ENCODE data around the gene MEIS3.
A peak's percentile ranks its signal among the peaks of the same experiment; 100 is the strongest.
"Not testable (repeated sequence)": the region's sequence is repeated elsewhere in the genome, so short reads cannot be mapped to it uniquely, and the experiment has no call there.

The MEIS3 gene

DNA sequence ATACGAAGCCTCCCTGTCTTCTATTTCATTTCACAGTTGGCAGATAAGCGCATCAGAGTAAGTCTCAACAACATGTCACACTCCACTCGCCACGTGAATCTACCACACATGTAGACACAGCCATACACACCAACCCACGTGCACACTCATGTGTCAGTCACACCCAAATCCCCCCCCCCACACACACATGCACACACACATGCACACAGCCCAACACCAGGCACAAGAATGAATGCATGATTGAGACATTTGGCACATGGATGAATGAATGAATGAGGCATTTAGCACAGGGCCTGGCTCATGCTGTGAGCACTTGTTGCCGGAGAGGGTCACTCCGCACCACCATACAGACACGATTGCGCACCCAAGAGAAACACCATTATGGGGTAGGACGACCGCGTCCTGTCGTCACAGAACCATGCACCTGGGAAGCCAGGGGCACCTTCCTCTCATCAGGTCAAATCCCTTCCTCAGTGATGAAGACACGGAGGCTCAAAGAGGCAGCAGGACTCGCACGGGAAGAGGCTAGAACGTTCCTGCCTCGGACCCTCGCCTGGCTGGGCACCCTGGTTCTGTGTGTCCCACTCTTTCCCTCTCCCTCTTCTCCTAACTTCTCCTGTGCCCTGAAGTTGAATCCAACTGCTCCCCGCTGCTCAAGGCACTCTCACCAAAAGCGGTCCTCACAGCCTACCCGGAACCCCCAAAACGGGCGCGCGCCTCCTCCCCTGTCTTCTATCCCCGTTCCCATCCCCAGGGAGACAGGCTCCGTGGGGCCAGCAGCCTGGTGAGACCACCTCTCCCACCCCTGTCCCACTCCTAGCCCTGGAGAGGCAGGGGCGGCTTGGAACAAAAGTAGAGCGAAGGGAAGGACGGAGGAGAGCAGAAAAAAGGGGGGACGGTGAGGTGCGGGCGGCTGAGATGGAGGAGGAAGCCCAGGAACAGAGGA, 1.3 kb downstream of the MEIS3 start:
- Histone ChIP-seq H3K9me3 (ENCODE audit: low read length) (no peaks in the 10 kb centered on the region), H3K4me1 (ENCODE audit: insufficient read depth, low read length) (peaks cover 47% of the 10 kb centered on the region), H3K27me3 (ENCODE audit: insufficient read depth, low read length) (no peaks in the 10 kb centered on the region), H3K36me3 (ENCODE audit: insufficient read depth, low read length) (peaks cover 20% of the 10 kb centered on the region), H2AFZ (ENCODE audit: low read depth, low read length) (no peak overlapping the region), H3K4me3 (ENCODE audit: low read length) (peak overlapping the region; percentile 64)

DNA sequence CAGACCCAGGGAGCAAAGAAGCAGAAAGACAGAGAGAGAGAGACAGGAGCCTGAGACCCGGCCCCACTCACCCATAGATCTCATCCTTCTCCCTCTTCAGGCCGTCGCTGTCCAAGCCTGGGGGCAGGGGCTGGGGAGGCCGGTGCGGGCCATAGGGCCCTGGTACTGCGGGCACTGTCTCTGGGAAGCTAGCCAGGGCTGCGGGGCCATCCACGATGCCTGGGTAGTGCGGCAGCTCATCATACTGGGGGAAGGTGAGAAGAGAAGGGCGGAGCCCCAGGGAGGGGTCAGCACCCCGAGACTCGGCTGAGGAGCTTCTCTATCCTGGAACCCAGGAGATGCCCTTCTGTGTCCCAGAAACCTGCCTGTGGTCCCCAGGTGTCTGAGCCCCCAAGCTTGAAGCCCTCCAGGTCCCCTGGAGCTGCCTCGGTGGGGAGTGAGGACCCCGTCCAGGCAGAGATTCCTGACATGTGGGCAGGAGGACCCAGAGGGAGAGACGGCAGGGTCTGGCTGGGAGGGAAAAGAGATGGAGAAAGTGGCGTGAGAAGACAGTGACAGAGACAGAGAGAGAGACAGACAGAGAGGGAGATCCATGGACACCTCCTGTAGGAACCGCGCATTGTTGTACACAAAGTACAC, 2.1 kb downstream of the MEIS3 start:
- H3K4me3 ChIP-seq (ENCODE audit: low read length), result peak overlapping the region; percentile 64
- H3K4me1 ChIP-seq (ENCODE audit: insufficient read depth, low read length), result peaks cover 39% of the 10 kb centered on the region
- no peak overlapping the region for H2AFZ ChIP-seq (ENCODE audit: low read depth, low read length)
- no peaks in the 10 kb centered on the region for H3K27me3 ChIP-seq (ENCODE audit: insufficient read depth, low read length)
- no peaks in the 10 kb centered on the region for H3K9me3 ChIP-seq (ENCODE audit: low read length)
- H3K36me3 ChIP-seq (ENCODE audit: insufficient read depth, low read length), result peaks cover 20% of the 10 kb centered on the region

DNA sequence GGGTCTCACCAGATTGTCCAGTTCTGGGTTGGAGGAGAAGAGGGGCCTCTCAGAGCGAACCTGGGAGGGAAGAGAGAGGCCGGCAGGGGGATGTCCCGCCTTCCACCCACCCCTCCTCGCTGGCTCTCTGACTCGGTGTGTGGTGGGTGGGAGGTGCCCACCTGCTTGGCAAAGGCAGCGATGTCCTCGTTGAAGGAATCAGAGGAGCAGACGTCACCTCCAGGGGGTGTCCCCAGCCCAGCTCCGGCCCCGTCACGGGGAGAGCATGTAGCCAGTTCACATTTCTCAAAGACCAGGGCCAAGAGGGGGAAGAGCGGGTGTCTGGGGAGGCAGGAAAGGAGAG, 2.7 kb downstream of the MEIS3 start:
- H2AFZ ChIP-seq (ENCODE audit: low read depth, low read length), result no peak overlapping the region
- no peaks in the 10 kb centered on the region for H3K9me3 ChIP-seq (ENCODE audit: low read length)
- no peaks in the 10 kb centered on the region for H3K27me3 ChIP-seq (ENCODE audit: insufficient read depth, low read length)
- peaks cover 34% of the 10 kb centered on the region for H3K4me1 ChIP-seq (ENCODE audit: insufficient read depth, low read length)
- H3K4me3 ChIP-seq (ENCODE audit: low read length), result no peak overlapping the region
- peaks cover 20% of the 10 kb centered on the region for H3K36me3 ChIP-seq (ENCODE audit: insufficient read depth, low read length)

DNA sequence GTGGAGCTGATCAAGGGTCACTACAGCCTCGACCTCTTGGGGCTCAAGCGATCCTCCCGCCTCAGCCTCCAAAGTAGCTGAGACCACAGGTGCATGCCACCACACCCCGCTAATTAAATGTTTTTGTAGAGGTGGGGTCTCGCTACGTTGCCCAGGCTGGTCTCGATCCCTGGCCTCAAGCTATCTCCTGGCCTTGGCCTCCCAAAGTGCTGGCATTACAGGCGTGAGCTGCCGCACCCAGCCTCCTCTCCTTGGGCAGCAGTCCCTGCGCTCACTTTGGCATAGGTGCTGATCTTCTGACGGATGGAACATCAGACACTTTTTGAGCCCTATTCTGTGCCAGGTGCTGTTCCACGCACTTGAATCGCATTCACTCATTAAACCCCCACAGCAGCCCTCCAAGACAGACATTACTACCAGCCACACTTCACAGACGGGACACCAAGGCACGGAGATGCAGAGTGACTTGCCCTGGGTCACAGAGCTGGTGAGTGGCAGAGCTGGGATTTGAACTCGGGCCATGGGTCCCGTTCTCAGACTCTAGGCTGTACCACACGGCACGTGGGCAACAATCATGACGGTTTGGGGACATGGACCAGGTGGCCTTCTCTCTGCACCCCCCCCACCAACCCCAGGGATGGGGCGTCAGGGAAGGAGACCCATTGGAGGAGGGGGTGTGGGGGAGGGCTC, 3.2 kb downstream of the MEIS3 start:
- Histone ChIP-seq H3K27me3 (ENCODE audit: insufficient read depth, low read length) (no peaks in the 10 kb centered on the region), H3K36me3 (ENCODE audit: insufficient read depth, low read length) (peaks cover 20% of the 10 kb centered on the region), H2AFZ (ENCODE audit: low read depth, low read length) (no peak overlapping the region), H3K4me3 (ENCODE audit: low read length) (no peak overlapping the region), H3K9me3 (ENCODE audit: low read length) (no peaks in the 10 kb centered on the region), H3K4me1 (ENCODE audit: insufficient read depth, low read length) (peaks cover 29% of the 10 kb centered on the region)

DNA sequence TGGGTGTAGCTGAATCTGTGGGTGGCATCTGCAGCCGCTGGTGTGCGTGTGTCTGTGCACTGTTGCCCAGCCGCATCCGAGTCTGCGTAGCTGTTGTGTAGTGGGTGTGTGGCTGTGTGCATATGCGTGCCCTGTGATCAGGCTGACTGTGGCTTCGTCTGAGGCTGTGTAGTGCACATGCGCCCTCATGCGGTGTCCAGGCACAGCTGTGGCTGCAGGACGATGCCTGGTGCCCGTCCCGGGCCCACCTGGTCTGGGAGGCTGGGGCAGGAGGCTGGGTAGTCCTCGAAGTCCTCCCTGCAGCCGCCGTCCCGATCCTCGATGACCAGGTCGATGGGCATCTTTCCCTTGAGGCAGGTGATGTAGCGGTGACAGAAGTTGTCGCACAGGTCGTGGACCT, 4.9 kb downstream of the MEIS3 start:
- Histone ChIP-seq H3K4me3 (ENCODE audit: low read length) (no peak overlapping the region), H2AFZ (ENCODE audit: low read depth, low read length) (no peak overlapping the region), H3K9me3 (ENCODE audit: low read length) (no peaks in the 10 kb centered on the region), H3K36me3 (ENCODE audit: insufficient read depth, low read length) (peaks cover 20% of the 10 kb centered on the region), H3K4me1 (ENCODE audit: insufficient read depth, low read length) (peaks cover 13% of the 10 kb centered on the region), H3K27me3 (ENCODE audit: insufficient read depth, low read length) (no peaks in the 10 kb centered on the region)

DNA sequence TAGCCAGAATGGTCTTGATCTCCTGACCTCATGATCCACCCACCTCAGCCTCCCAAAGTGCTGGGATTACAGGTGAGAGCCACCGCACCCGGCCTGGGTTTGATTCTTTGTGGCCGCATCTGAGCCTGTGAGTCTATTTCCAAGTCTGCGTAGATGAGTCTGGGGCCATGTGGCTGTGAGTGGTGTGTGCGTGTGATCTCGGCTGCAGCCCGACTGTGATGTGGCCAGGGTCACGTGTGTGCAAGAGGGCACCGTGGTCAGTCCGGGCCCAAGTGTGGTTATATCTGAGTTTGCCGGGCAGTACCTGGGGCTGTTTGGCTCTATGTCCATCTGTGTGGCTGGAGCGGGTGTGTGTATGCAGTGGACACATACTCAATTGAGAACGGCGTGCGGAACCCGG, 5.4 kb downstream of the MEIS3 start:
- Histone ChIP-seq H2AFZ (ENCODE audit: low read depth, low read length) (no peak overlapping the region), H3K27me3 (ENCODE audit: insufficient read depth, low read length) (no peaks in the 10 kb centered on the region), H3K36me3 (ENCODE audit: insufficient read depth, low read length) (peaks cover 24% of the 10 kb centered on the region), H3K4me1 (ENCODE audit: insufficient read depth, low read length) (peaks cover 11% of the 10 kb centered on the region), H3K9me3 (ENCODE audit: low read length) (no peaks in the 10 kb centered on the region), H3K4me3 (ENCODE audit: low read length) (no peak overlapping the region)

DNA sequence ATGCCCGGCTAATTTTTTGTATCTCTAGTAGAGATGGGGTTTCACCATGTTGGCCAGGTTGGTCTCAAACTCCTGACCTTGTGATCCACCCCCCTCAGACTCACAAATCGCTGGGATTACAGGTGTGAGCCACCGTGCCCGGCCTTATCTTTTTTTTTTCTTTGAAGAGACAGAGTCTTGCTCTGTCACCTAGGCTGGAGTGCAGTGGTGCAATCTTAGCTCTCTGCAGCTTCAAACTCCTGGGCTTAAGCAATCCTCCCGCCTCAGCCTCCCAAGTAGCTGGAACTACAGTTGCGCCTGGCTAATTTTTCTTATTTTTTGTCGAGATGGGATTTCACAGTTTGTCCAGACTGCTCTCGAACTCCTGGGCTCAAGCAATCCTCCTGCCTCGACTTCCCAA, 7.6 kb downstream of the MEIS3 start:
- not testable (repeated sequence) for H3K9me3 ChIP-seq (ENCODE audit: low read length); H3K4me3 ChIP-seq (ENCODE audit: low read length); H3K27me3 ChIP-seq (ENCODE audit: insufficient read depth, low read length); H3K4me1 ChIP-seq (ENCODE audit: insufficient read depth, low read length); H2AFZ ChIP-seq (ENCODE audit: low read depth, low read length)
- H3K36me3 ChIP-seq (ENCODE audit: insufficient read depth, low read length), result peaks cover 32% of the 10 kb centered on the region

DNA sequence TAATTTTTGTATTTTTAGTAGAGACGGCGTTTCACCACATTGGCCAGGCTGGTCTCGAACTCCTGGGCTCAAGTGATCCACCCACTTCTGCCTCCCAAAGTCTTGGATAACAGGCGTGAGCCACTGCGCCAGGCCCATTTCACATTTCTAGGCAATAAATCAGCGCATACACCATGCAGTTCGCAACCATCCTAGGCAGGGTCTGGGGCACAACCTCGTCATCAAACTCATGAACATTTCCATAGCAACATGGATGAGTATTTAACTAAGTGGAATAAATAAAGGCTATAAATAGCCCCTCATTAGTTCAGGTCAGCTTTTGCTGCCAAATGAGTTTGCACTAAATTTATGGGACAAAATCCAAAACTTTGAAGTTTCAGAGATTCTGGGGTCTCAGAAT, 8.2 kb downstream of the MEIS3 start:
- Histone ChIP-seq H3K4me1 (ENCODE audit: insufficient read depth, low read length) (no peaks in the 10 kb centered on the region), H3K36me3 (ENCODE audit: insufficient read depth, low read length) (peaks cover 28% of the 10 kb centered on the region), H3K9me3 (ENCODE audit: low read length) (no peaks in the 10 kb centered on the region), H2AFZ (ENCODE audit: low read depth, low read length) (no peak overlapping the region), H3K4me3 (ENCODE audit: low read length) (no peak overlapping the region), H3K27me3 (ENCODE audit: insufficient read depth, low read length) (no peaks in the 10 kb centered on the region)

DNA sequence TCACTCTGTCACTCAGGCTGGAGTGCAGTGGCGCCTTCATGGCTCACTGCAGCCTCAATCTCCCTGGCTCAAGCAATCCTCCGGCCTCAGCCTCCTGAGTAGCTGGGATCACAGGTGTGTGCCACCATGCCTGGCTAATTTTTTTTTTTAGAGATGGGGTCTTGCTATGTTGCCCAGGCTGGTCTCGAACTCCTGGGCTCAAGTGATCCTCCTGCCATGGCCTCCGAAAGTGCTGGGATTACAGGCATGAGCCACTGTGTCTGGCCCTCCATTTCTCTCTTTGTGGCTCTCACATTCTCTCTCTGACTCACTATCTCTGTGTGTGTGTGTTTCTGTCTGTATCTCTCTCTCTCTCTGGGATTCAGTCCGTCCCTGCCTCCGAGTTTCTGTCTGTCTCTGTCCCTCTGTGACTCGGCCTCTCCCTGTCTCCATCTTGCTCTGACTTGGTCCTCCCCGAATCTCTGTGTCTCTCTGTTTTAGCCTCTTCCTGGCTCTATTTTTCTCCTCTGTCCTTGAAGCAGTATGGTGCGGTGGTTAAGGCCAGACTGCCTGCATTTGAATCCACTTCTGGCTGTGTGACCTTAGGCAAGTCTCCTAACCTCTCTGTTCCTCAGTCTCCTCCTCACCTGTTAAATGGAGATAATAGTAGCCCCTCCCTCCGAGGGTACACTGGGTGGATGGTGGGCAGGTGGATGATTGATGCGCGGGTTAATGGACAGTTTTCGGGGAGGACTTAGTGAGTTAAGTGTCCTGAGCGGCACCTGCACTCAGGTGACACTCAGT, 11.0 kb downstream of the MEIS3 start:
- H3K36me3 ChIP-seq (ENCODE audit: insufficient read depth, low read length), result peaks cover 32% of the 10 kb centered on the region
- H3K4me3 ChIP-seq (ENCODE audit: low read length), result no peak overlapping the region
- no peaks in the 10 kb centered on the region for H3K27me3 ChIP-seq (ENCODE audit: insufficient read depth, low read length)
- no peak overlapping the region for H2AFZ ChIP-seq (ENCODE audit: low read depth, low read length)
- H3K4me1 ChIP-seq (ENCODE audit: insufficient read depth, low read length), result no peaks in the 10 kb centered on the region
- H3K9me3 ChIP-seq (ENCODE audit: low read length), result no peaks in the 10 kb centered on the region

DNA sequence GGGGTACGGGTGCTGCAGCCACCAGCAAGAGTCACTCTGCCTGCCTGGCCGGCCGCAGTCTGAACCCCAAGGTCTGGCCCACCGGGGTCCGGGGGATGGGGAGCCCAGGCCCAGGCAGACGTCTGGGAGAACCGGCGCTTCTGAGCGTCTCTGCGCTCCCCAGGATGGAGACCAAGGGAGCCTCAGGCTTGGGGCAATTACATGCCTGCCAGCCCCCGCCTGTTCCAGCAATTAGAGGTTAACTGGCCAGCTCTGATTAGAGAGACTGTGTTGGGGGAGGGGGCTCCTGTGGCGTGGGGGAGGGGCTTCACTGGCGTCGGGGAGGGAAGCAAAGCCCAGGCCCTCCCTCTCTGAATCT, 11.9 kb downstream of the MEIS3 start:
- peaks cover 29% of the 10 kb centered on the region for H3K36me3 ChIP-seq (ENCODE audit: insufficient read depth, low read length)
- no peaks in the 10 kb centered on the region for H3K27me3 ChIP-seq (ENCODE audit: insufficient read depth, low read length)
- H3K9me3 ChIP-seq (ENCODE audit: low read length), result no peaks in the 10 kb centered on the region
- no peaks in the 10 kb centered on the region for H3K4me1 ChIP-seq (ENCODE audit: insufficient read depth, low read length)
- no peak overlapping the region for H3K4me3 ChIP-seq (ENCODE audit: low read length)
- no peak overlapping the region for H2AFZ ChIP-seq (ENCODE audit: low read depth, low read length)

DNA sequence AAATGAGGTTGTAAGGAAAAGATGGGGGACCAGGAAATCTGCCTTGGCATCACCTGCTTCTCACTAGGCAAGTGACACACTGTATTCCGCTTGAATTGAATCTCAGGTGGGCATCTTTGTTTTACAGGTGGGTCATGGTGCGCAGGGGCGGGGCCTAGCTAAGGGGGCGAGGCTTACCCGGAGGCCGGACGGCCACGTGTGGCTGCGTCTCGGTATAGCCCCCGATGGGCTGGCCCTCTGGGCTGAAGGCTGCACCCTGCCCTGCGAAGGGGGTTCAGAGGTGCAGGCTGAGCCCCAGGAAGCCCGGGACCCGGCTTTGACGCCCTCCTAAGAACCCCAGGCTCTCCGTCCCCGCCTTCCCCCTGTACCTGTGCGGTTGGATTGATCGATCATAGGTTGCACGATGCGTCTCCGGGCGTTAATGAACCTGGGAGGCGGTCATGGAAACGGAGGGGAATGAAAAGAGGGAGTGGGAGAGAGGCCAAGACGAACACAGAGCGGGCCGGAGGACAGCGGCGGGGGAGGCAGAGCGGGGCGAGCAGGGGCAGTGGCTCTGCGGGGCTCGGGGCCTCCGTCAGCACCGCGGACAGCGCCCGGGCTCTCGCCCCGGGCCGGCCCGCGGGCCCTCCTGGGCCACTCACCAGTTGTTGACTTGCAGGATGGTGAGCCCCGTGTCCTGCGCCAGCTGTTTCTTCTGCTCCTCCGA, 12.5 kb downstream of the MEIS3 start:
- Histone ChIP-seq H3K4me3 (ENCODE audit: low read length) (no peak overlapping the region), H3K27me3 (ENCODE audit: insufficient read depth, low read length) (no peaks in the 10 kb centered on the region), H3K36me3 (ENCODE audit: insufficient read depth, low read length) (peaks cover 29% of the 10 kb centered on the region), H3K9me3 (ENCODE audit: low read length) (no peaks in the 10 kb centered on the region), H2AFZ (ENCODE audit: low read depth, low read length) (no peak overlapping the region), H3K4me1 (ENCODE audit: insufficient read depth, low read length) (no peaks in the 10 kb centered on the region)

DNA sequence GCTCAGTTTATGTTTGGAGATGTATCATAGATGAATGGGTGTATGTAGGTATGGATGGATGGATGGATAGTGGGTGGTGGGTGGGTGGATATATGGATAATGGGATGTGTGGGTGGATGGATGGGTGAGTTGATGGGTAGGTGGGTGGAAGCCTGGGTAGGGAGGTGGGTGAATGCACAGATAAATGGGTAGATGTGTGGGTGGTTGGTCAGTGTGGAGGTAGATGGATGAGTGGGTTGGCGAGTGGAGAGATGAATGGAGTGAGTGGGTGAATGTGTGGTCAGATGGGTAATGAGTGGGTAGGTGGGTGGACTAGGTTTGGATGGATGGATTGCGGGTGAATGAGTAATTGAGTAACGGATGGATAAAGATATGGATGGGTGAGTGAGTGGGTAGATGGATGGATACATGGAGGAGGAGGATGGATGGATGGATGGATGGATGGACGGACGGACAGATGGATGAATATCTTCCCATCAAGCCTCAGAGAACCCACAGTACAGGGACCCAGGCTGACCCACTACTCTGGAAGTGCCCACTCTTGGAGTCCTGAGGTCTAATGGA, 13.4 kb downstream of the MEIS3 start:
- H2AFZ ChIP-seq (ENCODE audit: low read depth, low read length), result no peak overlapping the region
- H3K36me3 ChIP-seq (ENCODE audit: insufficient read depth, low read length), result peaks cover 29% of the 10 kb centered on the region
- H3K4me3 ChIP-seq (ENCODE audit: low read length), result no peak overlapping the region
- H3K9me3 ChIP-seq (ENCODE audit: low read length), result no peaks in the 10 kb centered on the region
- no peaks in the 10 kb centered on the region for H3K4me1 ChIP-seq (ENCODE audit: insufficient read depth, low read length)
- no peaks in the 10 kb centered on the region for H3K27me3 ChIP-seq (ENCODE audit: insufficient read depth, low read length)

Data from neuron (in vitro differentiated cells).